Esophagus squamous epithelium (tissue), 5 donors: ENCODE measurements around the gene KCNH3. TPM values are rescaled to one million over a fixed set of nuclear protein-coding genes. Genes with fewer than 3 reads are reported as not detected.

Experiments
- DNase-seq: peaks from one replicate; lab custom pipeline; 2025; lab: John Stamatoyannopoulos, UW
- H3K27ac ChIP-seq, 4 donors: fragments of 200-600 bp; sonication (generic); one replicate each; pipeline ENCODE4 v1.5.1; 2016 to 2019; ENCODE audit warnings: mild to moderate bottlenecking in 1 of 4
- H3K27me3 ChIP-seq, 4 donors: fragments of 200-600 bp; sonication (generic); 1 replicate in 3 of 4; 2 replicates in 1 of 4; pipeline versions ENCODE4 v1.5.1 to v1.6.0; 2017 to 2021; ENCODE audit warnings: antibody characterized with exemption in 1 of 4
- H3K36me3 ChIP-seq, 3 donors: fragments of 200-600 bp; sonication (generic); one replicate each; pipeline ENCODE4 v1.5.1; 2016 to 2019
- H3K4me1 ChIP-seq, 3 donors: fragments of 200-600 bp; sonication (generic); one replicate each; pipeline ENCODE4 v1.5.1; 2017 to 2019
- H3K4me3 ChIP-seq, 4 donors: fragments of 200-600 bp; sonication (generic); 1 replicate in 3 of 4; 2 replicates in 1 of 4; pipeline ENCODE4 v1.5.1; 2016 to 2019; ENCODE audit warnings: mild to moderate bottlenecking in 2 of 4, moderate library complexity in 1 of 4
- H3K9me3 ChIP-seq, 3 donors: fragments of 200-600 bp; sonication (generic); one replicate each; pipeline ENCODE4 v1.5.1; 2016 to 2019
- POLR2A ChIP-seq, 4 donors: fragments of 450-650 bp; IDR thresholded peaks; one replicate each; pipeline ENCODE4 v1.6.1; 2017; ENCODE audit warnings: antibody characterized with exemption in 4 of 4, mild to moderate bottlenecking in 4 of 4, moderate library complexity in 3 of 4
- WGBS, 2 donors: methylation state at CpG; one replicate each; pipeline ENCODE4 v1.1.5; 2018; 5-methylcytosine and 5-hydroxymethylcytosine counted together
- intact Hi-C: fragments of 100-400 bp; cut with DNase I; formaldehyde crosslinking; loops from one replicate; pipeline ENCODE4 v1.15.0; 2022
- total RNA-seq, 4 donors: library from RNA; depleted of rRNA; stranded (reverse); fragments of >200 nt; gene quantifications; one replicate each; pipeline ENCODE4 v1.1.0, GENCODE V29; 2016
- TF ChIP-seq, protein P1 (sequence below), 6 experiments: fragments of 450-650 bp in 4 of 6; fragments of 200-600 bp in 2 of 6; sonication (generic) in 2 of 6; IDR thresholded peaks; one replicate each; pipeline ENCODE4 v1.5.1; 2016 to 2019; ENCODE audit warnings: antibody characterized with exemption in 6 of 6, mild to moderate bottlenecking in 4 of 6, moderate library complexity in 4 of 6
- donor health status: DM: yes; HTN: yes; CAD: no.

The KCNH3 gene
- total RNA-seq, 4 donors from 2014 or later = 0.38 TPM; not detected in 3

- no peak for DNase-seq
- Histone ChIP-seq H3K27me3 (peaks cover 5 to 48% (median 9%) of the 10 kb centered on the region in 4 donors), H3K36me3 (no peaks in the 10 kb centered on the region), H3K4me3 (no peak overlapping the region), H3K27ac (no peak overlapping the region), H3K4me1 (peaks cover 14 to 27% (median 24%) of the 10 kb centered on the region in 3 donors), H3K9me3 (no peaks in the 10 kb centered on the region)
- intact Hi-C loops = no loop called here
- WGBS, 2 donors = 73 to 75% methylated on average over 13 of the region's 13 CpGs
- TF ChIP-seq POLR2A (IDR thresholded peaks at IDR 0.05) = no peak
- TF ChIP-seq, protein P1, sequence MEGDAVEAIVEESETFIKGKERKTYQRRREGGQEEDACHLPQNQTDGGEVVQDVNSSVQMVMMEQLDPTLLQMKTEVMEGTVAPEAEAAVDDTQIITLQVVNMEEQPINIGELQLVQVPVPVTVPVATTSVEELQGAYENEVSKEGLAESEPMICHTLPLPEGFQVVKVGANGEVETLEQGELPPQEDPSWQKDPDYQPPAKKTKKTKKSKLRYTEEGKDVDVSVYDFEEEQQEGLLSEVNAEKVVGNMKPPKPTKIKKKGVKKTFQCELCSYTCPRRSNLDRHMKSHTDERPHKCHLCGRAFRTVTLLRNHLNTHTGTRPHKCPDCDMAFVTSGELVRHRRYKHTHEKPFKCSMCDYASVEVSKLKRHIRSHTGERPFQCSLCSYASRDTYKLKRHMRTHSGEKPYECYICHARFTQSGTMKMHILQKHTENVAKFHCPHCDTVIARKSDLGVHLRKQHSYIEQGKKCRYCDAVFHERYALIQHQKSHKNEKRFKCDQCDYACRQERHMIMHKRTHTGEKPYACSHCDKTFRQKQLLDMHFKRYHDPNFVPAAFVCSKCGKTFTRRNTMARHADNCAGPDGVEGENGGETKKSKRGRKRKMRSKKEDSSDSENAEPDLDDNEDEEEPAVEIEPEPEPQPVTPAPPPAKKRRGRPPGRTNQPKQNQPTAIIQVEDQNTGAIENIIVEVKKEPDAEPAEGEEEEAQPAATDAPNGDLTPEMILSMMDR (IDR thresholded peaks at IDR 0.05) = no peak
Measured at GRCh38 chr12:49534731-49535278, 4.0 kb upstream of the KCNH3 start.

- TF ChIP-seq, protein P1 (IDR thresholded peaks at IDR 0.05) = no peak
- TF ChIP-seq POLR2A (IDR thresholded peaks at IDR 0.05) = no peak
- H3K4me3 ChIP-seq = no peak overlapping the region
- peaks cover 5 to 60% (median 11%) of the 10 kb centered on the region in 4 donors for H3K27me3 ChIP-seq
- peaks cover 14 to 36% (median 24%) of the 10 kb centered on the region in 3 donors for H3K4me1 ChIP-seq
- 67 to 80% methylated on average over 6 of the region's 6 CpGs for WGBS, 2 donors
- no peak for DNase-seq
- intact Hi-C loops = no loop called here
- H3K9me3 ChIP-seq = no peaks in the 10 kb centered on the region
- H3K27ac ChIP-seq = no peak overlapping the region
- no peaks in the 10 kb centered on the region for H3K36me3 ChIP-seq
Measured at GRCh38 chr12:49535921-49536525, 2.8 kb upstream of the KCNH3 start.

DNA sequence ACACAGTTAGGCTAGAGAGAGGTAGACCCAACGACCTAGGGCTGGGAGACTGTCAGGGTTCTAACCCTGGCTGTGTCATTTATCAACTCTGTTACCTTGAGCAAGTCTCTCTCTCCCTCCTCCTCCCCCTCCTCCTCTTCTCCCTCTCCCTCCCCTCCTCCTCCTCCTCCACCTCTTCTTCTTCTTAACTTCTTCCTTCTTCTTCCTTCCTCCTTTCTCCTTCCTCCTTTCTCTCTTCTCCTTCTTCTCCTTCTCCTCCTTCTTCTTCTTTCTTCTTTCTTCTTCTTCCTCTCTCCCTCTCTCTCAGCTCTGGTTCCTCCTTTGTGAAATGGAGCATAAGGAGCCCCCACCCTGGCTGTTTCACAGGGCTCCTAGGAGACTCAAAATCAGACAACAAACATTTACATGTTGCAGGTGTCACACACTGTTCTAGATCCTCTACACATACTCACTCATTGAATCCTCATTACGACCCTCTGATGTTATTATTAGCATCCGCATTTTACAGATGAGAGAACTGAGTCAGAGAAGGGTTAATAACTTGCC, 2.2 kb upstream of the KCNH3 start:
- WGBS, 2 donors = 45 to 54% methylated on average over 3 of the region's 3 CpGs
- H3K27ac ChIP-seq = no peak overlapping the region
- no peak for DNase-seq
- H3K36me3 ChIP-seq = no peaks in the 10 kb centered on the region
- peaks cover 5 to 63% (median 11%) of the 10 kb centered on the region in 4 donors for H3K27me3 ChIP-seq
- no peak for TF ChIP-seq POLR2A (IDR thresholded peaks at IDR 0.05)
- TF ChIP-seq, protein P1 (IDR thresholded peaks at IDR 0.05) = no peak
- H3K4me3 ChIP-seq = no peak overlapping the region
- H3K9me3 ChIP-seq = no peaks in the 10 kb centered on the region
- H3K4me1 ChIP-seq = peaks cover 14 to 36% (median 24%) of the 10 kb centered on the region in 3 donors
- intact Hi-C loops = no loop called here

DNA sequence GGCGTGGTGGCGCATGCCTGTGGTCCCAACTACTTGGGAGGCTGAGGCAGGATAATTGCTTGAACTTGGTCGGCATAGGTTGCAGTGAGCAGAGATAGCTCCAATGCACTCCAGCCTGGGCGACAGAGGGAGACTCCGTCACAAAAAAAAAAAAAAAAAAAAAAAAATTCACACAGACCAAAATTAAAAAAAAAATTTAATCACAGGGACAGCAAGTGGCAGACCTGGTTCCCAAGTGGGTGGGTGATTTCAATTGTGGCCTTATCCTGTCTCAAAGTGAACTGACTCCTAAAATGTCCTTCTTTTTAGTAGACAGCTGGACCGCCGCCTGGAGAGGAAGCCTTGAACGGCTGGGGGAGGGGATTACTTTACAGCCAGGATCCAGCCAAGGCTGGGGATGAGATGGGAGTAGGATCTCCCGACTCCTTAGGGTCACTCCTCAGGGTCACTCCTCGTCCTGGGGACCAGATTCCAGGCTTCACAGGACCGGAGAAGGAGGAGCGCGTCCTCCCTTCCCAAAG, 1.5 kb upstream of the KCNH3 start:
- intact Hi-C loops = no loop called here
- peaks cover 14 to 36% (median 24%) of the 10 kb centered on the region in 3 donors for H3K4me1 ChIP-seq
- TF ChIP-seq, protein P1 (IDR thresholded peaks at IDR 0.05) = no peak
- WGBS, 2 donors = 13 to 35% methylated on average over 7 to 11 of the region's 13 CpGs
- no peaks in the 10 kb centered on the region for H3K36me3 ChIP-seq
- no peak for DNase-seq
- peaks cover 5 to 63% (median 11%) of the 10 kb centered on the region in 4 donors for H3K27me3 ChIP-seq
- H3K27ac ChIP-seq = no peak overlapping the region
- peak overlapping the region in 3 of 4 donors; percentile 56 to 75 (median 59) for H3K4me3 ChIP-seq
- H3K9me3 ChIP-seq = no peaks in the 10 kb centered on the region
